Measurements from ENCODE around the gene NME3. TPM values are rescaled to one million over a fixed set of nuclear protein-coding genes. Genes with fewer than 3 reads are reported as not detected.

The NME3 gene
- total and polyA plus RNA-seq, 2 of the 4 experiments (the other 2 are of a cell fraction): 12.7 to 41.2 TPM

DNA sequence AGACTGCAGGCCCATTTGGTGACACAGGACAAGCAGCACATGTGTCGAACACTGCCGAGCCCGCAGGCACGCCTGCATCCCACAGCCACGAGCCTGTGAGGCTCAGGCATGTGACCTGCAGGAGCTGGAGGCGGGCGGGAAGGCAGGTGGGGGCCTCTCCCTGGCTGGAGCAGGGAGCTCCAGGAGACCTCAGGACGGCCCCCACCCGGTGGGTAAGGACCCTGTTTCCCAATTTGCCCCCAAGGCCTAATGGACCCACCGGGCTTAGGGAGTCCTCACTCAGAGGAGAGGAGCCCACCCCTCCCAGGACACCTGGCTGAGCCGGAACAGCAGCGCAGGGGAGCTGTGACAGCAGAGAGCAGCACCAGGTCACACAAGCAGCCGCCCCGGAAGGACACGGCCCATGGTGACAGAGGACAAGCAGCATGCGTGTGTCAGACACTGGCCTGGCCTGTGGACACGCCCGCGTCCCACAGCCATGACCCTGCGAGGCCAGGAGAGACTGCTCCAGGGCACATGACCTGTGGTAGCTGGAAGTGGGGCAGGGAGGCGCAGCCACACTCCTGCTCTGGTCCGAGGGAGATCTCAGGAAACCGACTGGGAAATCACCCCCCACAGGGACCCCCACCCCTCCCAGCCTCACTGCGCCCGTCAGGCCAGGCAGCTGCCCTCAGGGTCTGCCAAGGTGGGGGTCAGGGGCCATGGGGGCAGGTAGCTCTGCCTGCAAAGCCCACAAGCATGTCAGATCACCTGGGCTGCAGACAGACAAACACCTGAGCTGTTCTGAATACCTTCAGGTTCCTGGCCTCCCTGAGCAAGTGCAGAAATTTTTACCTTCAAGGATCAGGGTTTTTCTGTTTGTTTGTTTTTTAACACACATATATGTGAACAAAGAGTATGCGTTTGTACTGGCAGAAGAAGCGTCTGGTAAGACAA is 8.7 kb upstream of the NME3 start:
- Histone ChIP-seq H2BK5ac (ENCODE audit: low read depth, low read length, poor library complexity, severe bottlenecking) (no peak overlapping the region), H3K4ac (ENCODE audit: low read depth, low read length) (no peak overlapping the region), H4K5ac (ENCODE audit: low read depth, low read length) (no peak overlapping the region), H3K27ac (ENCODE audit: insufficient read depth, low read length) (no peak overlapping the region), H4K20me1 (ENCODE audit: insufficient read depth, low read length) (peaks cover 22% of the 10 kb centered on the region), H4K91ac (ENCODE audit: insufficient read depth, low read depth, low read length) (no peak overlapping the region), H2AK5ac (ENCODE audit: low read depth, low read length) (no peak overlapping the region), H3K4me3 (ENCODE audit: insufficient read depth, low read depth, low read length) (no peak overlapping the region), H3K79me1 (ENCODE audit: low read depth in 1 of 2, low read length in 2 of 2) (peaks cover 12 to 56% of the 10 kb centered on the region in 2 experiments), H3K14ac (replicated peaks; ENCODE audit: low read depth, low read length) (no peak overlapping the region), H3K18ac (ENCODE audit: low read depth, low read length) (no peak overlapping the region), H2AFZ (replicated peaks; ENCODE audit: low read length, poor library complexity) (no peak overlapping the region), H3K4me1 (ENCODE audit: control insufficient read depth, insufficient read depth, low read length) (peaks cover 3% of the 10 kb centered on the region; the same call in 1 of the 2 replicates), H3K9me1 (ENCODE audit: insufficient read depth, low read length) (peaks cover 7% of the 10 kb centered on the region; the same call in 1 of the 2 replicates), H3K4me2 (ENCODE audit: low read depth, low read length) (no peak overlapping the region), H3K23ac (ENCODE audit: low read depth, low read length) (no peak overlapping the region), H3K36me3 (ENCODE audit: control insufficient read depth, insufficient read depth, low read length) (peaks cover 32% of the 10 kb centered on the region), H3K9ac (ENCODE audit: low read depth, low read length) (no peak overlapping the region), H2BK120ac (ENCODE audit: low read depth, low read length) (no peak overlapping the region), H2BK20ac (ENCODE audit: low read depth, low read length) (no peak overlapping the region), H3K9me3 (ENCODE audit: control insufficient read depth, insufficient read depth, low read length) (no peaks in the 10 kb centered on the region), H3K27me3 (ENCODE audit: control insufficient read depth, insufficient read depth, low read length) (no peaks in the 10 kb centered on the region), H3K56ac (ENCODE audit: extremely low read depth, insufficient read depth, low read length) (no peak overlapping the region), H4K8ac (ENCODE audit: low read depth in 2 of 2, low read length in 2 of 2) (no peak overlapping the region), H2BK15ac (ENCODE audit: low read depth, low read length) (no peak overlapping the region), H2AK9ac (replicated peaks; ENCODE audit: low read depth, low read length, poor library complexity) (peak overlapping the region; percentile 42)
- ATAC-seq (ENCODE audit: low read depth) (no peak), DNase-seq (no peak)
- in situ Hi-C loops (cut with MboI; ENCODE audit: low sequenced_read_pairs): no loop called here
- 90% methylated on average over 9 of the region's 27 CpGs; no CpG with 5 or more reads in 1 of the 2 experiments for WGBS, 2 experiments (ENCODE audit: extremely low coverage in 2 of 2, insufficient read length in 1 of 2)
- ChIA-PET POLR2A (ENCODE audit: unreplicated experiment) (no interaction called here), CTCF (no interaction called here)
- no TSS peak for BruUV-seq (replicated peaks)
- dilution Hi-C loops (cut with HindIII; ENCODE audit: low sequenced_read_pairs, unreplicated experiment): no loop called here
- intact Hi-C loops (cut with micrococcal nuclease): loop anchor here (5.0 kb wide), 1 partner anchor 47 kb away; the partner anchor contains the start of genes FAHD1 and HAGH
- TF ChIP-seq CEBPB (IDR thresholded peaks at IDR 0.05; ENCODE audit: low read depth, low read length) (no peak), CTCF (conservative IDR thresholded peaks at IDR 0.05; ENCODE audit: low read depth, low read length) (no peak), RFX5 (IDR thresholded peaks at IDR 0.05; ENCODE audit: low read depth, low read length) (no peak), SMC3 (IDR thresholded peaks at IDR 0.05; ENCODE audit: low read depth, low read length) (no peak), RCOR1 (IDR thresholded peaks at IDR 0.05; ENCODE audit: insufficient replicate concordance, low read length) (no peak), CHD1 (IDR thresholded peaks at IDR 0.05; ENCODE audit: low read depth, low read length) (no peak), MAZ (IDR thresholded peaks at IDR 0.05; ENCODE audit: borderline replicate concordance, low read depth, low read length) (no peak), MXI1 (IDR thresholded peaks at IDR 0.05; ENCODE audit: borderline replicate concordance, low read depth, low read length) (no peak), ELK1 (IDR thresholded peaks at IDR 0.05; ENCODE audit: borderline replicate concordance, low read depth, low read length) (no peak), POLR2A (IDR thresholded peaks at IDR 0.05; ENCODE audit: low read depth, low read length) (no peak), FOS (IDR thresholded peaks at IDR 0.05; ENCODE audit: low read depth, low read length) (no peak), USF2 (IDR thresholded peaks at IDR 0.05; ENCODE audit: low read depth, low read length) (no peak), NFE2L2 (IDR thresholded peaks at IDR 0.05; ENCODE audit: low read depth, low read length) (no peak), MAFK (IDR thresholded peaks at IDR 0.05; ENCODE audit: low read depth, low read length) (no peak)
